HepG2 (cell line): ENCODE results near the gene ING5. TPM values are rescaled to one million over a fixed set of nuclear protein-coding genes. Genes with fewer than 3 reads are reported as not detected.

Experiments
- AGO2 ChIP-seq: fragments of 200-400 bp; formaldehyde crosslinking; optimal IDR thresholded peaks from 2 replicates; pipeline ENCODE3; 2017; ENCODE audit warnings: mild to moderate bottlenecking, low read depth, low read length, moderate library complexity
- ARID3A ChIP-seq: IDR thresholded peaks from 2 replicates; pipeline ENCODE4 v1.6.1; 2012; ENCODE audit warnings: low read depth, low read length, improper control_type of control experiment
- CBFB ChIP-seq: sonication (generic); formaldehyde crosslinking; IDR thresholded peaks from 2 replicates; pipeline ENCODE4 v1.4.0; 2020; ENCODE audit warnings: missing genetic modification reagents
- NFIC ChIP-seq: IDR thresholded peaks from 2 replicates; pipeline ENCODE4 v1.6.1; 2012; ENCODE audit warnings: mild to moderate bottlenecking, low read length, inconsistent platforms
- RAD21 ChIP-seq: fragments of 450-650 bp; formaldehyde crosslinking; IDR thresholded peaks from 2 replicates; pipeline ENCODE4 v1.5.0; 2020; ENCODE audit warnings: mild to moderate bottlenecking
- SAP130 ChIP-seq: IDR thresholded peaks from 2 replicates; pipeline ENCODE4 v1.6.1; 2016; ENCODE audit warnings: low read depth
- THYN1 ChIP-seq: sonication (generic); formaldehyde crosslinking; IDR thresholded peaks from 2 replicates; pipeline ENCODE4 v1.8.1; 2023; ENCODE audit warnings: low read depth, mild to moderate bottlenecking, moderate library complexity, missing genetic modification reagents, borderline replicate concordance
- ZMAT5 ChIP-seq: sonication (generic); formaldehyde crosslinking; IDR thresholded peaks from 2 replicates; pipeline ENCODE4 v1.5.0; 2020; ENCODE audit warnings: mild to moderate bottlenecking, low read depth, missing genetic modification reagents, borderline replicate concordance
- ZNF3 ChIP-seq: IDR thresholded peaks from 2 replicates; pipeline ENCODE4 v1.7.0; 2017; ENCODE audit warnings: inconsistent platforms
- ZNF503 ChIP-seq: sonication (generic); formaldehyde crosslinking; IDR thresholded peaks from 2 replicates; pipeline ENCODE4 v1.4.0; 2020; ENCODE audit warnings: missing genetic modification reagents
- ZNF605 ChIP-seq: sonication (generic); formaldehyde crosslinking; IDR thresholded peaks from 2 replicates; pipeline ENCODE4 v1.8.0; 2022; ENCODE audit warnings: mild to moderate bottlenecking, missing genetic modification reagents
- polyA plus RNA-seq, 8 experiments: library from polyadenylated mRNA; depleted of rRNA in 3 of 8; stranded (reverse) in 7 of 8; unstranded in 1 of 8; fragments of >200 nt; fragmentation: Illumina TruSeq in 4 of 8; extraction: Trizol in 4 of 8; gene quantifications; 2 replicates each; pipeline versions ENCODE4 v1.2.1 to v1.2.3, GENCODE V29; 2011 to 2016; ENCODE audit warnings: low read depth in 4 of 8, missing spikeins in 1 of 8, mixed read lengths in 1 of 8; ENCODE audit not compliant: insufficient read depth in 1 of 8
- total RNA-seq, 5 experiments: library from RNA; depleted of rRNA; stranded (reverse); fragments of >200 nt; fragmentation: Illumina TruSeq; extraction: Trizol; gene quantifications; 2 replicates each; pipeline ENCODE4 v1.2.3, GENCODE V29; 2016; ENCODE audit warnings: low read depth in 1 of 5

The ING5 gene
- total and polyA plus RNA-seq, 2 of the 13 experiments (the other 11 are each of a cell fraction or from before 2014, with no cell fraction given), result 61.9 to 71.9 TPM

GRCh38 chr2:241686324-241686649 lies 15.6 kb upstream of the ING5 start (continued):
- TF ChIP-seq THYN1 (CRISPR knock-in tag) (peak; percentile 87; the same call in 1 of the 2 replicates), ZNF503 (no peak), AGO2 (peak; percentile 64), NFIC (no peak), ZMAT5 (CRISPR knock-in tag) (no peak), SAP130 (CRISPR knock-in tag) (no peak), CBFB (CRISPR knock-in tag) (0 out of 2 replicates have a peak, but pooled peaks have one; percentile 16), ARID3A (no peak), ZNF3 (CRISPR knock-in tag) (no peak), ZNF605 (0 out of 2 replicates have a peak, but pooled peaks have one; percentile 30), RAD21 (CRISPR knock-in tag) (0 out of 2 replicates have a peak, but pooled peaks have one; percentile 20)
- TF ChIP-seq, all 625 proteins: peak for 22
